Ishikawa (cell line): ENCODE results near the gene ZHX3.

Source experiments
- CEBPB ChIP-seq: IDR thresholded peaks from 2 replicates; pipeline ENCODE4 v1.6.1; 2012
- CREB1 ChIP-seq: IDR thresholded peaks from 2 replicates; pipeline ENCODE4 v1.6.1; 2012; ENCODE audit warnings: low read depth
- EGR1 ChIP-seq: IDR thresholded peaks from 2 replicates; pipeline ENCODE4 v1.6.1; 2012
- TAF1 ChIP-seq: IDR thresholded peaks from 2 replicates; pipeline ENCODE4 v1.6.1; 2012; ENCODE audit warnings: low read depth, mild to moderate bottlenecking
- TEAD4 ChIP-seq: IDR thresholded peaks from 2 replicates; pipeline ENCODE4 v1.6.1; 2012
- TF ChIP-seq, protein P1 (sequence below): IDR thresholded peaks from 2 replicates; pipeline ENCODE4 v1.6.1; 2012

DNA sequence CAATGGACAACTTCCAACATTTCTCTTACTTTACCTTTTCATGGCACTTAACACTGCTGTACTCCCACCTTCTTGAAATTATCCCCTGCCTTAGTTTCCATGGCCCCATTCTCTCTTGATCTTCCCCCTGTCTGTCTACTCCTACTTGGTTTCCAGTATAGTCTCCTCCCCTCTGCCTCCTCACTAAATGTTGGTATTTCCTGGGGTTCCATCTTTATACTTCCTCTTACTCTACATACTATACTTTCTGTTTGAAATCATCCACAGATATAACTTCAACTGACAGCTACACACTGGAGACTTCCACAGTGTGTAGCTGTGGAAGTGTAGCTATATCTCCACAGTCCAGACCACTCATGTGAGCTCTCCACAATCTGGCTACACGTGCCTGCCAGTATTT lies 13.5 kb downstream of the ZHX3 start:
- no peak for TF ChIP-seq TEAD4
- TF ChIP-seq EGR1 = no peak
- TF ChIP-seq, protein P1, sequence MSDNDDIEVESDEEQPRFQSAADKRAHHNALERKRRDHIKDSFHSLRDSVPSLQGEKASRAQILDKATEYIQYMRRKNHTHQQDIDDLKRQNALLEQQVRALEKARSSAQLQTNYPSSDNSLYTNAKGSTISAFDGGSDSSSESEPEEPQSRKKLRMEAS = no peak
- no peak for TF ChIP-seq TAF1
- no peak for TF ChIP-seq CREB1
- TF ChIP-seq CEBPB = no peak
